K562 (cell line): ENCODE results near the gene CXCR5. TPM values are rescaled to one million over a fixed set of nuclear protein-coding genes. Genes with fewer than 3 reads are reported as not detected.

Experiments used
- ARID1B ChIP-seq: fragments of 450-650 bp; IDR thresholded peaks from 2 replicates; pipeline ENCODE4 v1.6.1; 2016; ENCODE audit warnings: antibody characterized with exemption, mild to moderate bottlenecking, inconsistent platforms
- ARNT ChIP-seq, 2 experiments: fragments of 450-650 bp; IDR thresholded peaks; 2 replicates each; pipeline ENCODE4 v1.6.1; 2016; ENCODE audit warnings: mild to moderate bottlenecking in 1 of 2
- C11orf30 ChIP-seq: fragments of 450-650 bp; IDR thresholded peaks from 2 replicates; pipeline ENCODE4 v1.6.1; 2016; ENCODE audit warnings: low read depth, mild to moderate bottlenecking
- ELF1 ChIP-seq: fragments of 200-800 bp; sonication (Bioruptor generic); IDR thresholded peaks from 2 replicates; pipeline ENCODE4 v1.6.1; 2016; ENCODE audit warnings: missing genetic modification characterization, missing compliant biosample characterization
- HDAC1 ChIP-seq, 2 experiments: fragments of 450-650 bp; IDR thresholded peaks; 2 replicates each; pipeline ENCODE4 v1.6.1; 2016 to 2017; ENCODE audit warnings: inconsistent platforms in 1 of 2, mild to moderate bottlenecking in 1 of 2, moderate library complexity in 1 of 2
- LCOR ChIP-seq: sonication (generic); formaldehyde crosslinking; IDR thresholded peaks from 2 replicates; pipeline ENCODE4 v1.8.0; 2022; ENCODE audit warnings: mild to moderate bottlenecking, missing genetic modification reagents
- MED1 ChIP-seq: sonication (generic); formaldehyde crosslinking; IDR thresholded peaks from 2 replicates; pipeline ENCODE4 v1.8.1; 2023; ENCODE audit warnings: missing genetic modification reagents, borderline replicate concordance
- MITF ChIP-seq: IDR thresholded peaks from 2 replicates; pipeline ENCODE4 v1.6.1; 2014; ENCODE audit warnings: antibody characterized with exemption
- POLR2AphosphoS2 ChIP-seq: IDR thresholded peaks from 2 replicates; pipeline ENCODE4 v1.6.1; 2012; ENCODE audit warnings: low read length, improper control_type of control experiment
- POLR2AphosphoS5 ChIP-seq: IDR thresholded peaks from 2 replicates; pipeline ENCODE4 v1.6.1; 2011; ENCODE audit warnings: mild to moderate bottlenecking, low read depth, low read length, moderate library complexity; ENCODE audit not compliant: control insufficient read depth, insufficient read depth
- RB1 ChIP-seq: fragments of 450-650 bp; IDR thresholded peaks from 2 replicates; pipeline ENCODE4 v1.6.1; 2017; ENCODE audit warnings: low read depth, mild to moderate bottlenecking
- TEAD1 ChIP-seq, 2 experiments: fragments of 450-650 bp in 1 of 2; sonication (generic) in 1 of 2; formaldehyde crosslinking; IDR thresholded peaks; 2 replicates each; pipeline versions ENCODE4 v1.4.0 to v1.8.0; 2020 to 2022; ENCODE audit warnings: mild to moderate bottlenecking in 2 of 2, missing genetic modification reagents in 1 of 2
- TGIF2 ChIP-seq: sonication (generic); formaldehyde crosslinking; IDR thresholded peaks from 2 replicates; pipeline ENCODE4 v1.8.1; 2022; ENCODE audit warnings: mild to moderate bottlenecking, missing genetic modification reagents, moderate library complexity
- XRCC5 ChIP-seq: fragments of 200-400 bp; formaldehyde crosslinking; IDR thresholded peaks from 2 replicates; pipeline ENCODE4 v1.6.1; 2017; ENCODE audit warnings: low read depth, mild to moderate bottlenecking, low read length
- ZBTB40 ChIP-seq, 2 experiments: fragments of 450-650 bp in 1 of 2; sonication (generic) in 1 of 2; formaldehyde crosslinking in 1 of 2; IDR thresholded peaks; 2 replicates each; pipeline versions ENCODE4 v1.7.1 to v1.9.0; 2016 to 2022; ENCODE audit warnings: inconsistent platforms in 1 of 2, mild to moderate bottlenecking in 1 of 2, missing genetic modification reagents in 1 of 2
- ZNF146 ChIP-seq: IDR thresholded peaks from one replicate; pipeline ENCODE4 v1.6.1; 2018; ENCODE audit warnings: missing compliant biosample characterization; ENCODE audit not compliant: unreplicated experiment
- ZNF384 ChIP-seq: IDR thresholded peaks from 2 replicates; pipeline ENCODE4 v1.6.1; 2012; ENCODE audit warnings: low read depth, low read length, improper control_type of control experiment
- ZNF561 ChIP-seq: fragments of 450-650 bp; formaldehyde crosslinking; conservative IDR thresholded peaks from 2 replicates; pipeline ENCODE4 v1.4.0; 2020; ENCODE audit warnings: mild to moderate bottlenecking, moderate library complexity
- ZNF830 ChIP-seq: fragments of 250-450 bp; sonication (Bioruptor Pico); IDR thresholded peaks from 2 replicates; pipeline ENCODE4 v1.5.0; 2021; ENCODE audit warnings: mild to moderate bottlenecking
- polyA plus RNA-seq, 8 experiments: library from polyadenylated mRNA; depleted of rRNA in 4 of 8; stranded (reverse) in 5 of 8; unstranded in 3 of 8; fragments of >200 nt; fragmentation: Nextera tagmentation in 2 of 8; fragmentation: Illumina TruSeq in 1 of 8; extraction: Ambion mirVana in 2 of 8; extraction: Trizol in 1 of 8; gene quantifications; 2 replicates each; pipeline versions ENCODE4 v1.2.1 to v1.2.3, GENCODE V29; 2011 to 2014; ENCODE audit warnings: inconsistent platforms in 1 of 8, missing spikeins in 1 of 8
- total RNA-seq, 7 experiments: library from RNA; depleted of rRNA in 6 of 7; stranded (reverse); fragments of >200 nt in 6 of 7; fragmentation: Illumina TruSeq in 2 of 7; extraction: Trizol in 2 of 7; gene quantifications; 2 replicates each; pipeline versions ENCODE4 v1.2.1 to v1.2.3, GENCODE V29; 2011 to 2021; ENCODE audit warnings: low replicate concordance in 1 of 7

CXCR5 gene
- total and polyA plus RNA-seq, 9 of the 15 experiments (the other 6 are each of a cell fraction or from before 2014, with no cell fraction given) = 0.03 to 0.06 TPM; not detected in 7

GRCh38 chr11:118930094-118930712, 46.5 kb downstream of the CXCR5 start (continued):
- TF ChIP-seq TGIF2 (no peak), MITF (no peak), RB1 (peak; percentile 49; the same call in 1 of the 2 replicates), ARID1B (no peak), ZNF830 (CRISPR knock-in tag) (no peak), ZNF384 (no peak), ZBTB40 (IDR thresholded peaks at IDR 0.05) (no peak), ZBTB40 (CRISPR knock-in tag; IDR thresholded peaks at IDR 0.05) (no peak), ARNT (IDR thresholded peaks at IDR 0.05) (no peak), ZNF561 (CRISPR knock-in tag) (no peak), HDAC1 (IDR thresholded peaks at IDR 0.05) (peak in 1 of 2 experiments; percentile 58; a peak in 1 of 4 replicates), POLR2AphosphoS5 (no peak), ELF1 (tag) (peak; percentile 5; the same call in 1 of the 2 replicates), ZNF146 (CRISPR knock-in tag) (no peak), POLR2AphosphoS2 (no peak), C11orf30 (no peak), XRCC5 (peak; percentile 82; the same call in 1 of the 2 replicates), MED1 (CRISPR knock-in tag) (no peak), TEAD1 (CRISPR knock-in tag; IDR thresholded peaks at IDR 0.05) (peak in 1 of 2 experiments; percentile 75; a peak in 2 of 4 replicates), LCOR (CRISPR knock-in tag) (peak; percentile 36; the same call in 1 of the 2 replicates)
